ENCODE measurements around the gene WDSUB1.

The WDSUB1 gene

DNA sequence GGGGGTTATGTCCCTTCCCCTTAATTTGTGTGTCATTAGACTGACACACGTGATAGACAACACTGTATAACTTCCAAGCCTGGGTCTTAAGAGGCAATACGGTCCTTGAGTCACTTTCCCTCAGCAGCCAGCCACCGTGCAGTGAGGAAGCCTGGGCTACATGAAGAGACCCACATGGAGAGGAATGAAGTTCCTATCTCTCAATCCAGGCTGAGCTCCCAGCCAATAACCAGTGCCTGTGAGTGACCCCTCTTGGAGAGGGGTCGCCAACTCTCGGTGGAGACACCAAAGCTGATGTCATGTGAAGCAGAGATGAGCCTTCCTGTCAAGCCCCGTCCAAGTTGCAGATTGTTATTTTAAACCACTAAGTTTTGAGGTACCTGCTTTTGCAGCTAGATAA is 5.7 kb upstream of the WDSUB1 start:
- Histone ChIP-seq H3K27ac (no peak overlapping the region), H4K20me1 (no peaks in the 10 kb centered on the region), H3K36me3 (no peaks in the 10 kb centered on the region), H3K9me3 (replicated peaks in 1 of 11) (no peaks in the 10 kb centered on the region; a peak in 1 of 22 replicates), H3K4me2 (no peak overlapping the region), H3K9ac (no peak overlapping the region), H3K4me1 (peaks cover 13 to 25% (median 20%) of the 10 kb centered on the region in 10 experiments), H3K4me3 (no peak overlapping the region), H3K27me3 (no peaks in the 10 kb centered on the region)
- TF ChIP-seq Cebpa-rat (IDR thresholded peaks at IDR 0.05): no peak

DNA sequence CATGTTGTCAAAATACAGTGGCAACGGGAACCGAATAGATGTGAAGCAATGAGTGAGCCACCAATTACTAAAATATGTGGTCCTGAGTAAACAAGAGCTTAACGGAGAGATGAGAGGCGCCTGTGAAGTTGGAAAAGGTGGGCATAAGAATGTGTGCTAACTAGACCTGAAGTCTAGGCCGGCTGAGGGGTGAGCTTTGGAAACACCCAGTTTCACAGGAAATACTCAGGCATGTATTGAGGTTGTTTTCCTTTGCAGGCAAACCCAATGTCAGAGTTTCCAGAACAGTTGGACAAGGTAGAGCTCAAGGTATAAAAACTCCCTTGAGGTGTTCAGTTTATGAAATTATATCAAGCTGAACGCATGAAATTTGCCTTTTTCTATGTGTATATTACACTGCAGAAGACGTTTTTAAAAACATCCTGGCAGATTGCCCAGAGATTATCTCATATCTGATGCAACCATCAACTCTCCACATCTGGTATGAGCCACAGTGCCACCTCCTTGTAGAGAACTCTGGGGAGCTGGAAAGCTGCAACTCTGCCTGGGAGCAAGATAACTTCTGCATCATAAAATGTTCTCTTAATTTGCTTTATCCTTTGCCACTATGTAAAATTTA is 3.9 kb upstream of the WDSUB1 start:
- peaks cover 0 to 3% (median 0%) of the 10 kb centered on the region in 11 experiments; a peak in 1 of 22 replicates for H4K20me1 ChIP-seq
- H3K4me1 ChIP-seq: peaks cover 18 to 34% (median 28%) of the 10 kb centered on the region in 10 experiments
- H3K4me2 ChIP-seq: peak overlapping the region; percentile 42 to 70 (median 55)
- H3K27ac ChIP-seq: peak overlapping the region in 6 of 11 experiments; percentile 24 to 71 (median 48); a peak in 9 of 22 replicates
- TF ChIP-seq Cebpa-rat (IDR thresholded peaks at IDR 0.05): peak in 3 of 11 experiments; percentile 11 to 30 (median 29); a peak in 2 of 22 replicates
- no peaks in the 10 kb centered on the region for H3K27me3 ChIP-seq
- H3K9me3 ChIP-seq (replicated peaks in 1 of 11): no peaks in the 10 kb centered on the region
- H3K4me3 ChIP-seq: no peak overlapping the region
- no peaks in the 10 kb centered on the region for H3K36me3 ChIP-seq
- H3K9ac ChIP-seq: peak overlapping the region in 3 of 11 experiments; percentile 1 to 32 (median 24); a peak in 1 of 22 replicates

GRCh38 chr2:159287733-159288132 is 1.2 kb upstream of the WDSUB1 start:
- H3K27ac ChIP-seq: peak overlapping the region in 8 of 11 experiments; percentile 85 to 97 (median 92); a peak in 8 of 22 replicates
- TF ChIP-seq Cebpa-rat (IDR thresholded peaks at IDR 0.05): no peak
- H3K9ac ChIP-seq: no peak overlapping the region
- H3K4me3 ChIP-seq: no peak overlapping the region
- peaks cover 0 to 6% (median 0%) of the 10 kb centered on the region in 11 experiments; a peak in 2 of 22 replicates for H4K20me1 ChIP-seq
- peaks cover under 1 to 10% (median 5%) of the 10 kb centered on the region in 11 experiments; a peak in 17 of 22 replicates for H3K36me3 ChIP-seq
- peaks cover 0 to 12% (median 1%) of the 10 kb centered on the region in 11 experiments; a peak in 7 of 22 replicates for H3K9me3 ChIP-seq (replicated peaks in 1 of 11)
- peaks cover 29 to 61% (median 43%) of the 10 kb centered on the region in 10 experiments for H3K4me1 ChIP-seq
- no peaks in the 10 kb centered on the region for H3K27me3 ChIP-seq
- peak overlapping the region in 8 of 11 experiments; percentile 90 to 98 (median 93); a peak in 12 of 22 replicates for H3K4me2 ChIP-seq

DNA sequence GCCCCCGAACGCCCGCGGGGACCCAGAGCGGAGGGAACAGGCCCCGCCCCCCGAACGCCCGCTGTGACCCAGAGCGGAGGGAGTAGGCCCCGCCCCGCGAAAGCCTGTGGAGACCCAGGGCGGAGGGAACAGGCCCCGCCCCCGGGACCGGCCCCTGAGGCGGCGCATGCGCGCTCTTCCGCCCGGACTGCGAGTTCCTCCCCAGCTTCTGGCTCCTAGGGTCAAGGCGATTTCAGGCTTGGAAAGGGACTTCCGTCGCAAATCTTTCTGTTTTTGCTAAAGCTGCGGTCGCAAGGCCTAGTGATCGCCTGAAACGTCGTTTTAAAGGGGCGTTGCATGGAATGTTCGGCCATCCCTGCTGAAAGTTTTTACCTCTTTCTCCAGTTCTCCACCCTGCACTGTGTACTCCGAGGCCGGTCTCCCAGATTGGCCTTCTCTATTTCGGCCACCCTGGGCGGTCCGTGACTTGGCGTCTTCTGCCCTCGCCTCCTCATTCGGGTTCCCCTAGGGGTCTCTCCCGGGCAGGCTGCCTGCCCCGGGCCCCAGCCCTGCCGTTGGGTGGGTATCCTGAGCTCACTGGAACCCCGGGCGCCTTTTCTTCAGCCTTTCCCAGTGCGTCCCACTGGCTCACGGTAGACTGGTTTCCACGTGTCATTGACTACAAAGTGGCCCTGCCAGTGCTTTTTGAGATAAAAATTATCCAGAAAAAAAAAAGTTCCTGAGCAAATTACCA is 372 bp upstream of the WDSUB1 start:
- peaks cover 6 to 15% (median 11%) of the 10 kb centered on the region in 11 experiments; a peak in 18 of 22 replicates for H3K36me3 ChIP-seq
- H3K27me3 ChIP-seq: no peaks in the 10 kb centered on the region
- H3K9me3 ChIP-seq (replicated peaks in 1 of 11): peaks cover 0 to 20% (median 5%) of the 10 kb centered on the region in 11 experiments; a peak in 9 of 22 replicates
- peak overlapping the region; percentile 85 to 97 (median 91) for H3K27ac ChIP-seq
- H4K20me1 ChIP-seq: peaks cover 0 to 6% (median 0%) of the 10 kb centered on the region in 11 experiments; a peak in 2 of 22 replicates
- H3K4me3 ChIP-seq: peak overlapping the region; percentile 77 to 97 (median 90)
- H3K9ac ChIP-seq: peak overlapping the region; percentile 84 to 93 (median 89)
- H3K4me2 ChIP-seq: peak overlapping the region; percentile 90 to 98 (median 96)
- H3K4me1 ChIP-seq: peaks cover 32 to 68% (median 51%) of the 10 kb centered on the region in 10 experiments
- TF ChIP-seq Cebpa-rat (IDR thresholded peaks at IDR 0.05): no peak

DNA sequence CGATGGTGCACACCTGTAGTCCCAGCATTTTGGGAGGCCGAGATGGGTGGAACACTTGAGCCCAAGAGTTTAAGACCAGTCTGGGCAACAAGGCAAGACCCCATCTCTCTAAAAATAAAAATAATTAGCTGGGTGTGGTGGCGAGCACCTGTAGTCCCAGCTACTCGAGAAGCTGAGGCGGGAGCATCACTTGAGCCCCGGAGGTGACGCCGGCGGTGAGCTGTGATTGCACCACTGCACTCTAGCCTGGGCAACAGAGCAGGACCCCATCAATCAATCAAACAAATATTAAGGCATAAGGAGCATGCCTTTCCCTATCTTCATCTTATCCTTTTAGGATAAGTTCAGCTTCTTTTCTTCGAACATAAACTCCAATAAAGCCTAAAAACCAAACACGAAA is 1.1 kb downstream of the WDSUB1 start:
- Histone ChIP-seq H3K4me3 (peak overlapping the region; percentile 77 to 97 (median 90)), H3K36me3 (peaks cover 18 to 29% (median 24%) of the 10 kb centered on the region in 11 experiments), H3K4me1 (peaks cover 24 to 67% (median 48%) of the 10 kb centered on the region in 10 experiments), H3K27ac (peak overlapping the region in 9 of 11 experiments; percentile 85 to 97 (median 92); a peak in 10 of 22 replicates), H3K9me3 (replicated peaks in 1 of 11) (peaks cover 0 to 33% (median 14%) of the 10 kb centered on the region in 11 experiments; a peak in 15 of 22 replicates), H4K20me1 (peaks cover 0 to 6% (median 0%) of the 10 kb centered on the region in 11 experiments; a peak in 2 of 22 replicates), H3K27me3 (no peaks in the 10 kb centered on the region), H3K4me2 (peak overlapping the region; percentile 88 to 98 (median 96)), H3K9ac (peak overlapping the region; percentile 84 to 93 (median 89))
- no peak for TF ChIP-seq Cebpa-rat (IDR thresholded peaks at IDR 0.05)

DNA sequence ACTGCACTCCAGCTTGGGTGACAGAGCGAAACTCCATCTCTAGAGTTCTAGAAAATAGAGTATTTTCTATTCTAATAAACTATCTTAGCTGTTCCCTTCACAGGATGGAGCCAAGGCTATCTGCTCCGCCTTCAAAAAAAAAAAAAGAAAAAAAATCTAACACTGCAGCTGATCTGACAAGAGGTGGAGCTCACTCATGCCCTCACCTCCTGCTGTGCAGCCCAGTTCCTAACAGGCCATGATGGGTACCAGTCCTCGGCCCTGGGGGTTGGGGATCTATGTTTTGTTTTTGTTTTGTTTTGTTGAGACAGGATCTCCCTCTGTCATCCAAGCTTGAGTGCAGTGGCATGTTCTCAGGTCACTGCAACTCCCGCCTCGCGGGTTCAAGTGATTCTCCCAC is 3.0 kb downstream of the WDSUB1 start:
- H3K4me3 ChIP-seq: no peak overlapping the region
- TF ChIP-seq Cebpa-rat (IDR thresholded peaks at IDR 0.05): no peak
- peaks cover 30 to 46% (median 41%) of the 10 kb centered on the region in 11 experiments for H3K36me3 ChIP-seq
- H3K4me1 ChIP-seq: peaks cover 21 to 60% (median 41%) of the 10 kb centered on the region in 10 experiments
- no peak overlapping the region for H3K9ac ChIP-seq
- no peak overlapping the region for H3K27ac ChIP-seq
- no peaks in the 10 kb centered on the region for H3K27me3 ChIP-seq
- H3K9me3 ChIP-seq (replicated peaks in 1 of 11): peaks cover 0 to 33% (median 16%) of the 10 kb centered on the region in 11 experiments; a peak in 15 of 22 replicates
- H4K20me1 ChIP-seq: peaks cover 0 to 6% (median 0%) of the 10 kb centered on the region in 11 experiments; a peak in 2 of 22 replicates
- H3K4me2 ChIP-seq: peak overlapping the region in 5 of 11 experiments; percentile 51 to 98 (median 96); a peak in 6 of 22 replicates

DNA sequence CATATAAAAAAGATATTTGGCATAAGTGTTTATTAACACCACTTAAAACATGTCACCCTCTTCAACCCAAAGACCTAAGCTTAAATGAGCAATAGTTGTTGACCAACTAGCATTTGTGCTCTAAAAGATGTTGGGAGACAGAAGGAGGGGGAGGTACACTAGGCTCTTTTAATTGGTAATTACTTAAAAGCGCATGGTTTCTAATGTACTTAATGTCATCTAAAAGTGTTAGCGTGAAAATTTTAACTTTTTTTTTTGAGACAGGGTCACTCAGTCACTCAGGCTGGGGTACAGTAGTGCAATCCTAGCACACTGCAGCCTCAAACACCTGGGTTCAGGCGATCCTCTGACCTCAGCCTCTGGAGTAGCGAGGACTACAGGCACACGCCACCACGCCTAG is 5.5 kb downstream of the WDSUB1 start:
- Histone ChIP-seq H3K27ac (no peak overlapping the region), H3K9me3 (replicated peaks in 1 of 11) (peaks cover 0 to 33% (median 16%) of the 10 kb centered on the region in 11 experiments; a peak in 15 of 22 replicates), H4K20me1 (peaks cover 0 to 6% (median 0%) of the 10 kb centered on the region in 11 experiments; a peak in 2 of 22 replicates), H3K4me3 (no peak overlapping the region), H3K36me3 (peaks cover 35 to 70% (median 53%) of the 10 kb centered on the region in 11 experiments), H3K4me1 (peaks cover 12 to 48% (median 38%) of the 10 kb centered on the region in 10 experiments), H3K4me2 (peak overlapping the region in 2 of 11 experiments; percentile 37 to 45; a peak in 2 of 22 replicates), H3K9ac (no peak overlapping the region), H3K27me3 (no peaks in the 10 kb centered on the region)
- no peak for TF ChIP-seq Cebpa-rat (IDR thresholded peaks at IDR 0.05)

- Histone ChIP-seq H3K27me3 (no peaks in the 10 kb centered on the region), H4K20me1 (no peaks in the 10 kb centered on the region; a peak in 1 of 22 replicates), H3K4me3 (no peak overlapping the region), H3K27ac (no peak overlapping the region), H3K4me2 (no peak overlapping the region), H3K9me3 (replicated peaks in 1 of 11) (peaks cover 0 to 33% (median 16%) of the 10 kb centered on the region in 11 experiments; a peak in 15 of 22 replicates), H3K4me1 (peaks cover 1 to 35% (median 25%) of the 10 kb centered on the region in 10 experiments), H3K9ac (no peak overlapping the region), H3K36me3 (peaks cover 35 to 82% (median 61%) of the 10 kb centered on the region in 11 experiments)
- TF ChIP-seq Cebpa-rat (IDR thresholded peaks at IDR 0.05): no peak
Observed at GRCh38 chr2:159279700-159280099, 6.8 kb downstream of the WDSUB1 start.

Measured in BLaER1 treated with 17β-estradiol and CSF1 and Interleukin-3, amounts not matched to agents 10 nM and 100 nM (cell line).